ENCODE results near the gene DDX21.

DNA sequence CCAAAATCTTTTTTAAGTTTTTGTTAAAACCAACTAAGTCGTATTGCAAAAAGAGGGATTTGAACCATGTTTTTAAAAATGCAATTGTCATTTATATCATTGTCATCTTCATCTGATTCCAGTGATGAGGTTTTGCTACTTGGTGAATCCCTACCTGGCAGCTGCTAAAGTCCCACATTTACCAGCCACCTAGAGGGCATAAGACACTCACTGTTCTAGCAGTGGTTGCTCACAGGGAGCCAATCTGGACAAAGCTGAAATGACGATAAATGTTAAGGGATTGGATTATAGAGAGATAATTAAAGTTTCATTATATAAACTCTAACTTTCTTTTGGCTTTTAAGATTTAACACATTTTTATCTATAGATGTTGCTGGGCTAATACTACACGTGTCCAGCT, 51.3 kb downstream of the DDX21 start:
- TF ChIP-seq, protein P1, sequence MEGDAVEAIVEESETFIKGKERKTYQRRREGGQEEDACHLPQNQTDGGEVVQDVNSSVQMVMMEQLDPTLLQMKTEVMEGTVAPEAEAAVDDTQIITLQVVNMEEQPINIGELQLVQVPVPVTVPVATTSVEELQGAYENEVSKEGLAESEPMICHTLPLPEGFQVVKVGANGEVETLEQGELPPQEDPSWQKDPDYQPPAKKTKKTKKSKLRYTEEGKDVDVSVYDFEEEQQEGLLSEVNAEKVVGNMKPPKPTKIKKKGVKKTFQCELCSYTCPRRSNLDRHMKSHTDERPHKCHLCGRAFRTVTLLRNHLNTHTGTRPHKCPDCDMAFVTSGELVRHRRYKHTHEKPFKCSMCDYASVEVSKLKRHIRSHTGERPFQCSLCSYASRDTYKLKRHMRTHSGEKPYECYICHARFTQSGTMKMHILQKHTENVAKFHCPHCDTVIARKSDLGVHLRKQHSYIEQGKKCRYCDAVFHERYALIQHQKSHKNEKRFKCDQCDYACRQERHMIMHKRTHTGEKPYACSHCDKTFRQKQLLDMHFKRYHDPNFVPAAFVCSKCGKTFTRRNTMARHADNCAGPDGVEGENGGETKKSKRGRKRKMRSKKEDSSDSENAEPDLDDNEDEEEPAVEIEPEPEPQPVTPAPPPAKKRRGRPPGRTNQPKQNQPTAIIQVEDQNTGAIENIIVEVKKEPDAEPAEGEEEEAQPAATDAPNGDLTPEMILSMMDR (conservative IDR thresholded peaks at IDR 0.05 in 1 of 2, IDR thresholded peaks at IDR 0.05 in 1 of 2; ENCODE audit: extremely low read depth in 1 of 2, insufficient read depth in 1 of 2, low read depth in 1 of 2, low read length in 2 of 2), result no peak
- no peak for TF ChIP-seq EZH2 (IDR thresholded peaks at IDR 0.05; ENCODE audit: borderline replicate concordance, low read length)
